WI38 (cell line): ENCODE data around the gene ZNF32.

Experiments
- H3K4me3 ChIP-seq: 2 replicates; pipeline ENCODE4 v1.5.1; 2011; ENCODE audit warnings: low read depth, mild to moderate bottlenecking, control low read depth, low read length
- TF ChIP-seq, protein P1 (sequence below): IDR thresholded peaks from 2 replicates; pipeline ENCODE4 v1.5.1; 2012; ENCODE audit warnings: low read depth, mild to moderate bottlenecking, control low read depth, low read length

The ZNF32 gene

DNA sequence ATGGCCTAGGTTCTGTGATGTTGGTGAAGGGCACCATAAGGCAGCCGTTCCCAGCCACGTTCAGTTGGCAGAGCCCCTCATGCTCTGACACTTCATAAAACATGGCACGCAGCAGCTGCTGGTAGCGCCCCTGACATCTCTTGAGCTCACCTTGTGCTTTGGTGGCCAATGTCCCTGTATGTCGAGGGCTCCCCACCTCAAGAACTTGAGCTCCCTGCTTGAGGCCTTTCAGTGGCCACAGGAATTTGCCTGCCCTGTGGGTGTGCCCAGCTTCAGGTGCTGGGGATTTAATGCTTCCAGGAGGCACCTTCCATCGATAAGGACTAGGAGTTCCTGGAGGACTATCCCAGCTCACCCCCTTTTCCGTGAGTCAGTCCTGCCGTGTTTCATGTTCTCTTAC lies 9.5 kb upstream of the ZNF32 start:
- TF ChIP-seq, protein P1, sequence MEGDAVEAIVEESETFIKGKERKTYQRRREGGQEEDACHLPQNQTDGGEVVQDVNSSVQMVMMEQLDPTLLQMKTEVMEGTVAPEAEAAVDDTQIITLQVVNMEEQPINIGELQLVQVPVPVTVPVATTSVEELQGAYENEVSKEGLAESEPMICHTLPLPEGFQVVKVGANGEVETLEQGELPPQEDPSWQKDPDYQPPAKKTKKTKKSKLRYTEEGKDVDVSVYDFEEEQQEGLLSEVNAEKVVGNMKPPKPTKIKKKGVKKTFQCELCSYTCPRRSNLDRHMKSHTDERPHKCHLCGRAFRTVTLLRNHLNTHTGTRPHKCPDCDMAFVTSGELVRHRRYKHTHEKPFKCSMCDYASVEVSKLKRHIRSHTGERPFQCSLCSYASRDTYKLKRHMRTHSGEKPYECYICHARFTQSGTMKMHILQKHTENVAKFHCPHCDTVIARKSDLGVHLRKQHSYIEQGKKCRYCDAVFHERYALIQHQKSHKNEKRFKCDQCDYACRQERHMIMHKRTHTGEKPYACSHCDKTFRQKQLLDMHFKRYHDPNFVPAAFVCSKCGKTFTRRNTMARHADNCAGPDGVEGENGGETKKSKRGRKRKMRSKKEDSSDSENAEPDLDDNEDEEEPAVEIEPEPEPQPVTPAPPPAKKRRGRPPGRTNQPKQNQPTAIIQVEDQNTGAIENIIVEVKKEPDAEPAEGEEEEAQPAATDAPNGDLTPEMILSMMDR: no peak
- H3K4me3 ChIP-seq: no peak overlapping the region

DNA sequence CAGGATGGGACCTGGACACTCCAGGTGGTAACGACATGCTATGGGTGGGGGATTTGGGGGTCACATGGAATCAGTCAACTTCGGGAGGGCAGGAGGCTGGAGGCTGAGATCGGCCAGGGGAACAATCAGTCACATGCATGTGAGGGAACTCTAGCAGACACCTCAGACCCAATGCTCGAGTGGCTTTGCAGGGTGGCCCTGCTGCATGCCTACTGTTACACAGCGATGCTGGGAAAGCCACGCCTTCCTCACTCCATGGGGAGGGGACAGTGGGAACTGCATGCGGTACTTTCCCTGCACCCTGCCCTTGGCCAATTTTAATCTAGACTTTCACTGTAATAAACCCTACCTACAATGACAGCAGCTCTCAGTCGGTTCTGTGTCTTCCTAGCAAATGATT lies 6.6 kb upstream of the ZNF32 start:
- no peak overlapping the region for H3K4me3 ChIP-seq
- TF ChIP-seq, protein P1: no peak

DNA sequence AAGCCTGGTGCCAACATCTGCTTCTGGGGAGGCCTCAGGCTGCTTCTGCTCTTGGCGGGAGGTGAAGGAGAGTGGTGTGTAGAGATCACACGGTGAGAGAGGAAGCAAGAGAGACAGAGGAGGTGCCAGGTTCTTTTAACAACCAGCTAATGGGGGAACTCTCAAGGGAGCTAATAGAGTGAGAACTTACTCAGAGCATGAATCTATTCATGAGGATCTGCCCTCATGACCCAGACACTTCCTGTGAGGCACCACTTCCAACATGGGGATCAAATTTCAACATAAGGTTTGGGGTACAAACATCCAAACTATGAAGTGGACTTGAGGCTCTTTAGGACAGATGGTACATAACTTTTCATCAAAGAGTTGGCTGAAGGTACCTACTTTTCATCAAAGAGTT lies 5.1 kb upstream of the ZNF32 start:
- no peak overlapping the region for H3K4me3 ChIP-seq
- TF ChIP-seq, protein P1: no peak

DNA sequence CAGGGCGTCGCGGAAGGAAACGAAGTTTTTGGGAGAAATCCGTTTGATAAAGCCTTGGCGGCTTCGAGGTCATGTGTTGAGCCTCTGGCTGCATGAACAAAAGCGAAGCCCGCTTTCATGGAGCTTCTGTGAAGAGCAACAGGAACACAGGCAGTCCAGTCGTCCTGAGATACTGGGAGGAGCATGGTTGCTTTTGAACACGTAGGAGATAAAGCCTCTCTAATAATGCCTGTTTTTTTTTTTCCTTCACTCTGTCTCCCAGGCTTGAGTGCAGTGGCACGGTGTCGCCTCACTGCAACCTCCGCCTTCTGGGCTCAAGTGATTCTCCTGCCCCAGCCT lies 473 bp upstream of the ZNF32 start:
- TF ChIP-seq, protein P1: no peak

DNA sequence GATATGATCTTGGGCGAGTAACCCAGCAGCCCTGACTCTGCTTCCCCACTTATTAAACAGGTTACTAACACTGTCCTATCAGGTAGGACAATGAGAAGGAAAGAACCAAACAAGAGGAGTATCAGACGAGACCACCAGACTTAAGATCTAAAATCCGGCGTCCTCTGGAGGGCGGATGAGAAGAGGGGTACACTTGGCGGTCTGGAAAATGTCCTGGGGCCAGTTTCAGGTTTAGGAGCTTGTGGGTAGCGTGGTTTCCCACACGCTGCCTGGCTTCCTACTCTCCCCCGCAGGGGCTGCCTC lies 635 bp downstream of the ZNF32 start:
- H3K4me3 ChIP-seq: peak overlapping the region; percentile 70
- TF ChIP-seq, protein P1: no peak

More for the DNA sequence above, 473 bp upstream of the ZNF32 start:
- H3K4me3 ChIP-seq: peak overlapping the region; percentile 70

DNA sequence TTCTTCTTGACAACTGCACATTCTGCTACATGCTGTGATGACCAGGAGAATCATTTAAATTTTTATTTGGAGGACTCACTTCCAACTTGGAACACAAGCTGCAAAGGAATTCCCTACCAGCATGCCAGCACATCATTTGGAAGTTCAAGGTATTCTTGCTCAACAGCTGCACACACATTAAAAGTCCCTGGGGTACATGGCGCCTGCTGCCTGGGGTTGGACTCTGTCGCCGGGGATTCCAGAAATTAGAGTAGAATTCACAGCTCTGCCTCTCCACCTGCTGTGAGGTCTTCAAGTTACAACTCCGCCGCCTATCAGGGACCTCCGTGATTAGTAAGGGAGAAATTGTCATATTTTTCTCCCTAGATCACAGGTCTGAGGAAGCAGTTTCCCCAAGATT lies 1.1 kb downstream of the ZNF32 start:
- H3K4me3 ChIP-seq: no peak overlapping the region
- TF ChIP-seq, protein P1: no peak

DNA sequence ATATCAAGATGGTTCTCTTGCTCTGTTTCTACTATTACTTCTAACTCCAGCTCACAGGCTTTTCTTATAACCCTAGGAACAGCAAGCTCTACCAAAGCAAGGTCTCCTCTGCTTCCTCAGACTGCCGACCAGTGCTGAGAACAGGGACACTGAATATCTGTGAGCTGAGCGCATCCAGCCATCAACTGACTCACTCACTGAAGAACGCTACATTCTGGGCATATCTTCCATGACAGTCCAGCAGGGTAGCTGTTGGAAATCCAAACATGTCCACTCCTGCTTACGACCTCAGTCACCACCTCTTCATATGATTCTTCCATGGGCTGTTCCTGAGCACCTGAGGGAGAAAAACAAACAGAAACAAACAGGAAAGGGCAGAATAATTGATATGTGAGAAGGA lies 2.8 kb downstream of the ZNF32 start:
- no peak overlapping the region for H3K4me3 ChIP-seq
- TF ChIP-seq, protein P1: no peak

DNA sequence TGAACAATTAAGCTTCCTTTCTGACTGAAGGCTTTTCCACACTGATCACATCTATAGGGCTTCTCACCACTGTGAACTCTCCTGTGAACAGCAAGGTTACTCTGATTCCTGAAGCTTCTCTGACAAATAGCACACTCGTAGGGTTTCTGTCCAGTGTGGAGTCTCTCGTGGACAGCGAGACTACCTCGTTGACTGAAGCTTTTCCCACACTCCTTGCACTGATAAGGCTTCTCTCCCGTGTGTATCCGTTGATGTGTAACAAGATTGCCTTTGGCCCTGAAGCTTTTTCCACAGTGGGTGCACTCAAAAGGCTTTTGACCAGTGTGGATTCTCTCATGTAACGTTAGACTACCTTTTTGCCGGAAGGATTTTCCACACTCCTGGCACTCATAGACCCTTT lies 4.4 kb downstream of the ZNF32 start:
- H3K4me3 ChIP-seq: no peak overlapping the region
- TF ChIP-seq, protein P1: no peak
